Fibroblast of the aortic adventitia (primary cell): Measurements from ENCODE around the gene EMC6. TPM values are rescaled to one million over a fixed set of nuclear protein-coding genes. Genes with fewer than 3 reads are reported as not detected.

Experiments
- DNase-seq: peaks from one replicate; pipeline ENCODE4 v3.0.0-alpha.2; 2010; ENCODE audit warnings: low read depth
- H3K4me3 ChIP-seq: 2 replicates; pipeline ENCODE4 v1.5.1; 2011; ENCODE audit warnings: low read depth, mild to moderate bottlenecking, control low read depth, low read length, moderate library complexity
- total RNA-seq: library from RNA; depleted of rRNA; stranded (reverse); fragments of >200 nt; gene quantifications from 2 replicates; pipeline ENCODE4 v1.2.3, GENCODE V29; 2012; ENCODE audit warnings: low replicate concordance
- TF ChIP-seq, protein P1 (sequence below): IDR thresholded peaks from 2 replicates; pipeline ENCODE4 v1.5.1; 2011; ENCODE audit warnings: mild to moderate bottlenecking, low read length, control low read depth, inconsistent platforms; ENCODE audit not compliant: insufficient read depth

Gene EMC6
- total RNA-seq, 1 donor = 17.9 TPM

DNA sequence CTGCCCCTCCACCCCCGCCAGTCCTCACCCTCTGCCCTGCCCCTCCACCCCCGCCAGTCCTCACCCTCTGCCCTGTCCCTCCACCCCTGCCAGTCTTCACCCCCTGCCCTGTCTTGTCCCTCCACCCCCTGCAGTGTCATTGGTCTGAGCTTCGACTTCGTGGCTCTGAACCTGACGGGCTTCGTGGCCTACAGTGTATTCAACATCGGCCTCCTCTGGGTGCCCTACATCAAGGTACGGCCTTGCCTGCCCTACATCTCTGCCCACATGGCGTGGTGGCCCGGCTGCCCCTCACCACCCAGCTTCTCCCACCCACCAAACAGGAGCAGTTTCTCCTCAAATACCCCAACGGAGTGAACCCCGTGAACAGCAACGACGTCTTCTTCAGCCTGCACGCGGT, 12.3 kb upstream of the EMC6 start:
- TF ChIP-seq, protein P1, sequence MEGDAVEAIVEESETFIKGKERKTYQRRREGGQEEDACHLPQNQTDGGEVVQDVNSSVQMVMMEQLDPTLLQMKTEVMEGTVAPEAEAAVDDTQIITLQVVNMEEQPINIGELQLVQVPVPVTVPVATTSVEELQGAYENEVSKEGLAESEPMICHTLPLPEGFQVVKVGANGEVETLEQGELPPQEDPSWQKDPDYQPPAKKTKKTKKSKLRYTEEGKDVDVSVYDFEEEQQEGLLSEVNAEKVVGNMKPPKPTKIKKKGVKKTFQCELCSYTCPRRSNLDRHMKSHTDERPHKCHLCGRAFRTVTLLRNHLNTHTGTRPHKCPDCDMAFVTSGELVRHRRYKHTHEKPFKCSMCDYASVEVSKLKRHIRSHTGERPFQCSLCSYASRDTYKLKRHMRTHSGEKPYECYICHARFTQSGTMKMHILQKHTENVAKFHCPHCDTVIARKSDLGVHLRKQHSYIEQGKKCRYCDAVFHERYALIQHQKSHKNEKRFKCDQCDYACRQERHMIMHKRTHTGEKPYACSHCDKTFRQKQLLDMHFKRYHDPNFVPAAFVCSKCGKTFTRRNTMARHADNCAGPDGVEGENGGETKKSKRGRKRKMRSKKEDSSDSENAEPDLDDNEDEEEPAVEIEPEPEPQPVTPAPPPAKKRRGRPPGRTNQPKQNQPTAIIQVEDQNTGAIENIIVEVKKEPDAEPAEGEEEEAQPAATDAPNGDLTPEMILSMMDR = no peak

DNA sequence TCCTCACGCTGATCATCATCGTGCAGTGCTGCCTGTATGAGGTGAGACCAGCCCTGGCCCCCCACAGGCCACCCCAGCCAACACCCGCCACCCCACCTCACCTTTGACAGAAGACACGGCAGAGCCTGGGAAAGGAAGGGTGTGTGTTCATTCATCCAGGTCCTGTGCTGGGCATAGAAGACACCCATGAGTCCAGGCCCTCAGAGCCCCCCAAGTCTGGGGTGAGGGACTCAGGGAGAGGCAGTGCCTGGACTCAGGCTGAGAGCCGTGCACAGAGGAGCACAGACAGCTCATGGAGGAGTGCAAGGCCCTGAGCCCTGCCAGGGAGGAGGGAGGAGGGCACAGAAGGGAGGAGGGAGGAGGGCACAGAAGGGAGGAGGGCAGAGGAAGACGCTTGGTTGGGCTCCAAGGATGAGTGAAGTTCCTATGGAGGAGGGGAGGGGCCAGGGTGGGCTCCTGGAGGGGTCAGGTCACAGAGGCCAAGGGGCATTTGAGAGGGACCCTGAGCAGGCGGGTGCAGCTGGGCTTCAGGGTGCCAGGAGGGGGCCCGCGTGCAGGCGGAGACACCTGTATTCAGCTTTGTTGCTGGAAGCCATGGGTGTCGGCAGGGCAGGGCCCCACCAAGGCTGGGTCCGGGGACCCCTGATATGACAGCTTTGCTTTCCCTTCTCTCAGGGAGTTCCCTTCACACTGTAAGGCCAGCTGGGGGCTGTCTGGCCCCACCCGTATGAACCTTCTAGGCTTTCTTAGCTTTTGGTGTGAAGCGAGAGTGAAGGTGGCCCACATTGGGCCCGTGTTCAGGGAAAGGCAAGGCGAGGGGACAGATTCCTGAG, 11.6 kb upstream of the EMC6 start:
- no peak for DNase-seq
- TF ChIP-seq, protein P1 = no peak
- no peak overlapping the region for H3K4me3 ChIP-seq

More for the DNA sequence above, 12.3 kb upstream of the EMC6 start:
- H3K4me3 ChIP-seq = no peak overlapping the region
- no peak for DNase-seq

DNA sequence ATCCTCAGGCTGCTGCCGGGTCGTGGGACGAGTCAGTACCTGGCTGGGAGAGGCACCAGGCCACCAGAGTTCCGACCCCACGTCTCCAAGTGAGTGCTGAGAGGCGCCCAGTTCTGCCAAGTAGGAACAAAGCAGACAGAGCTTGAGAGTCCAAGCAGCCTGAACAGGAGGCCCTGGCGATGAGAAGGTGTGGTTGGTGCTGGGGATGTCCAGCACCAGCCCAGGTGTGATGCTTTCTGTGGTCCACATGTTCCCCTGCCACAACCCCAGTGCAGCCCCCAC, 11.1 kb upstream of the EMC6 start:
- H3K4me3 ChIP-seq = no peak overlapping the region
- DNase-seq = no peak
- TF ChIP-seq, protein P1 = no peak

DNA sequence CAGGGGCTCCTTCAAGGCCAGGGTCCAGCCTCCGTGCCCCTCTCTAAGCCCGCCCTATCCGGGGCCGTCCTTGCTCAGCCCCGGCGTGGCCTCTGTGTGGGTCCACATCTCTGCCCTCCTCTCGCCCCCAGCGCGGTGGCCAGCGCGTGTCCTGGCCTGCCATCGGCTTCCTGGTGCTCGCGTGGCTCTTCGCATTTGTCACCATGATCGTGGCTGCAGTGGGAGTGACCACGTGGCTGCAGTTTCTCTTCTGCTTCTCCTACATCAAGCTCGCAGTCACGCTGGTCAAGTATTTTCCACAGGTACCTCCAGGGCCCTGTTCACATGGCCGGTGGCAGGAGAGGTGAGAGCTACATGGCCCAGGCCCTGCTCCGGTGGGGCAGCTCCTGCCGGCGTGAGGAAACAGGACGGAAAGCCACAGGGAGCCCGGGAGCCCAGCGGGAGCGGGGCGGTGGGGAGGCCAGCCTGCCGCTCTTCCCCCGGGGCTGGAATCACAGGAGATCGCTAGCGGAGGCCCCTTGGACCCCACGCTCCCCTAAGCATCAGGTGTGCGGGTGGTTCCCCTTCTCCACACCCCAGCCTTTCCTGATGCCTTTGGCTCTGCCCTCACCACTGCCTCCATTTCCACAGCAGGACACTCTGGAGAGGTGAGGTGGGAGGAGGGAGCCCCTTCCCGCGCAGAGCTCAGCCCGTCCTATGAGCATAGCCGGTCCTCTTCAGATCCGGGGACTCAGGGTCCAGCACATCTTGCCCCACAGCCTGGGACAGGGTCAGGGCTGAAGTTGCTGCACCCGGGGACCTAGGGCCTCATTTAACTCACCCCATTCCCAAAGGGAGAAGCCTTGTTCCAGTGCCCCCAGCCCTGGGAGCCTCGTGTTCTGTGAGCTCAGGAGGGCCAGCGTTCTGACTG, 10.5 kb upstream of the EMC6 start:
- H3K4me3 ChIP-seq = no peak overlapping the region
- TF ChIP-seq, protein P1 = no peak
- no peak for DNase-seq

DNA sequence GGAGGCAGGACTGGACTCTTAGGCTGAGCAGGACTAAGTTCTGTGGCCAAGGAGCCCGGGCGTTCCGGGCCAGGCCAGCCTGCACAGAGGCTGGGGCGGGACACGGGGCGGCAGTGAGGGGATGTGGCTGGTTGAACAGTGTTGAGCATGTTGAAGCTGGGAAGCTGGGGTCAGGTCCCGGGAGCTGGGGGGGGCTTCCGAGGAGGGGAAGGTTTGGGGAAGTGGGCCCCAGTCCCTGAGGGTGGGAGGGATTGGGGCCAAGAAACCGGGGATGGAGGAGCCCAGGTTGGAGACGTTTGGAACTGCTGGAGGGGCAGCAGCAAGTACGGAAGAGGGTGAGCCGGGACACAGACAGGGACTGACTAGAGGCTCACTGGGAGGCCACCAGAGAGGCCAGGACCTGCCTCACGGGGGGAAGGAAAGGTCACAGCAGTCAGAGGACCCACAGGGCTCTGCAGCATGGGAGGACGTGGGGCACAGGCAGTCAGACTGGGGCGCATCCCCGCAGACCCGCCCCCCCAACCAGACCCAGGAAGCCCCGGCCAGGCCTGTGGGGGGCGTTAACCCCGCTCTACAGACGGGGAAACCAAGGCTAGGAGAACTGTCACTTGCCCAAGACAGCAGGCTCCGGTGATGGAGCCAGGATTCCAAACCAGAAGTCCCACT, 9.7 kb upstream of the EMC6 start:
- no peak overlapping the region for H3K4me3 ChIP-seq
- no peak for DNase-seq
- TF ChIP-seq, protein P1 = no peak

DNA sequence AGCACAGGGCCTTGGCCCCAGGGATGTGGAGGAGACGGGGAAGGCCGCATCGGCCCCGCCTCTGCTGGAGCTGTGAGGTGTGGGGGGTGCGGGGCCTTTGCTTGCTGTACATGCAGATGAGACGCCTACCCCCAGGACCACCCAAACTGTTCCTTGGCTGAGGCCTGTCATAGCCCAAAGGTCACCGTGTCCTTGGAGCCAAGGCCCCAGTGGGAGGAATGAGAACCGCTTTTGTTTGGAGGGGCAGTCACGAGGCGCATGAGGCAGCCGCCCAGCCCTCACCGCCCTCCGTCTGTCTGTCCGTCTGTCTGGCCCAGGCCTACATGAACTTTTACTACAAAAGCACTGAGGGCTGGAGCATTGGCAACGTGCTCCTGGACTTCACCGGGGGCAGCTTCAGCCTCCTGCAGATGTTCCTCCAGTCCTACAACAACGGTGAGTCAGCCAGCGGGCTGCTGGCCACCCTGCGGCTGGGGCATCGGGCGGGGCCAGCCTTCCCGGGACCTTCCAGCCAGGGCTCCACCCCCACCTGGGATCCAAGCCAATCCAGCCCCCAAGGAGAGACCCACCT, 9.0 kb upstream of the EMC6 start:
- TF ChIP-seq, protein P1 = peak; percentile 51
- DNase-seq = peak; percentile 97
- H3K4me3 ChIP-seq = no peak overlapping the region
